ENCODE measurements around the gene COG5.

DNA sequence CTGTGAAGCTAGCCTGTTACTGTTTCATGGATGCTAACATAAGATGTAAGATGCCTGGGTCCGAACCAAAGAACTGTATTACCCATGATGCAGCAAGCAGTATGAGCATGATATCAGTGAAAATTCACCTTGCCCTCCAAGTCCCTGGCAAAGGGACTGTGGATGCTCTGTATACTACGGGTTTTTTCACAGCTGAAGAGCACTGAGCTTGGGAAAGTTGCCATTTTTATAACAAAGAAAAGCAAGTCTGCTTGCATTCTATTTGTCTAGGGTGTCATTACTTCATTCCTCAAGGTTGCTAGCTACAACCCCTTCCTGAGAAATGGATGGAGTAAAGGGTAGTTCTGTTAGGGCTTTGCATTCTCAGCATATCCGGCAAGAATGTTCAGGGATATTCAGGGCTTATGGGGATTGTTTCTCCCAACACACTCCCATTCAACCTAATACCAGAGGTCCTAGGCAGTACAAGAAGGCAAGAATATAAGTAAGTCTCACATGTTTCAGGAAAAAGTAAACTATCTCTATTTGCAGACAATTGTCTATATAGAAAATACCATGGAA is 99.0 kb downstream of the COG5 start:
- TF ChIP-seq POLR2A (IDR thresholded peaks at IDR 0.05; ENCODE audit: low read depth, low read length): no peak
- TF ChIP-seq CTCF (conservative IDR thresholded peaks at IDR 0.05; ENCODE audit: low read depth, low read length): no peak
- TF ChIP-seq CHD1 (IDR thresholded peaks at IDR 0.05; ENCODE audit: low read depth, low read length): no peak
- no peak for TF ChIP-seq MAFK (IDR thresholded peaks at IDR 0.05; ENCODE audit: low read depth, low read length)
- TF ChIP-seq RAD21 (IDR thresholded peaks at IDR 0.05; ENCODE audit: low read length): no peak
- TF ChIP-seq CEBPB (IDR thresholded peaks at IDR 0.05; ENCODE audit: low read depth, low read length): no peak
- TF ChIP-seq, protein P1, sequence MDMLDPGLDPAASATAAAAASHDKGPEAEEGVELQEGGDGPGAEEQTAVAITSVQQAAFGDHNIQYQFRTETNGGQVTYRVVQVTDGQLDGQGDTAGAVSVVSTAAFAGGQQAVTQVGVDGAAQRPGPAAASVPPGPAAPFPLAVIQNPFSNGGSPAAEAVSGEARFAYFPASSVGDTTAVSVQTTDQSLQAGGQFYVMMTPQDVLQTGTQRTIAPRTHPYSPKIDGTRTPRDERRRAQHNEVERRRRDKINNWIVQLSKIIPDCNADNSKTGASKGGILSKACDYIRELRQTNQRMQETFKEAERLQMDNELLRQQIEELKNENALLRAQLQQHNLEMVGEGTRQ (IDR thresholded peaks at IDR 0.05; ENCODE audit: low read depth, low read length): no peak
- no peak for TF ChIP-seq RFX5 (IDR thresholded peaks at IDR 0.05; ENCODE audit: low read depth, low read length)

Data from IMR-90 (cell line).